ENCODE measurements around the gene MRGPRG.

The MRGPRG gene

DNA sequence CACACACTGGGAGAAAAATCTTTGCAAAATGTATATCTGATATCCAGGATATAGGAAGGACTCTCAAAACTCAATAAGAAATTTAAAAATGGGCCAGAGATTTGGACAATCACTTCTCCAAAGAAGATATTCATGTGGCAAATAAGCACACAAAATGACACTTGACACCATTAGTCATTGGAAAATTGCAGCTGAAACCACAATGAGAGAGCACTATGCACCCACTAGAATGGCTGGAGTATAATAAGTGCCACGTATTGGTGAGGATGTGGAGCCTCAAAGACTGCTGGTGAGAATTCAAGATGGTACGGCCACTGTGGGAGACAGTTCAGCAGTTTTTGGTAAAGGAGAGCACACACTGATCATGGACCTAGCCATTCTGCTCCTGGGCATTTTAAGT is 40.7 kb downstream of the MRGPRG start:
- TF ChIP-seq, protein P1, sequence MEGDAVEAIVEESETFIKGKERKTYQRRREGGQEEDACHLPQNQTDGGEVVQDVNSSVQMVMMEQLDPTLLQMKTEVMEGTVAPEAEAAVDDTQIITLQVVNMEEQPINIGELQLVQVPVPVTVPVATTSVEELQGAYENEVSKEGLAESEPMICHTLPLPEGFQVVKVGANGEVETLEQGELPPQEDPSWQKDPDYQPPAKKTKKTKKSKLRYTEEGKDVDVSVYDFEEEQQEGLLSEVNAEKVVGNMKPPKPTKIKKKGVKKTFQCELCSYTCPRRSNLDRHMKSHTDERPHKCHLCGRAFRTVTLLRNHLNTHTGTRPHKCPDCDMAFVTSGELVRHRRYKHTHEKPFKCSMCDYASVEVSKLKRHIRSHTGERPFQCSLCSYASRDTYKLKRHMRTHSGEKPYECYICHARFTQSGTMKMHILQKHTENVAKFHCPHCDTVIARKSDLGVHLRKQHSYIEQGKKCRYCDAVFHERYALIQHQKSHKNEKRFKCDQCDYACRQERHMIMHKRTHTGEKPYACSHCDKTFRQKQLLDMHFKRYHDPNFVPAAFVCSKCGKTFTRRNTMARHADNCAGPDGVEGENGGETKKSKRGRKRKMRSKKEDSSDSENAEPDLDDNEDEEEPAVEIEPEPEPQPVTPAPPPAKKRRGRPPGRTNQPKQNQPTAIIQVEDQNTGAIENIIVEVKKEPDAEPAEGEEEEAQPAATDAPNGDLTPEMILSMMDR (conservative IDR thresholded peaks at IDR 0.05), result no peak
- no peak for TF ChIP-seq ZFX (IDR thresholded peaks at IDR 0.05)
- no peak overlapping the region for H3K27ac ChIP-seq

DNA sequence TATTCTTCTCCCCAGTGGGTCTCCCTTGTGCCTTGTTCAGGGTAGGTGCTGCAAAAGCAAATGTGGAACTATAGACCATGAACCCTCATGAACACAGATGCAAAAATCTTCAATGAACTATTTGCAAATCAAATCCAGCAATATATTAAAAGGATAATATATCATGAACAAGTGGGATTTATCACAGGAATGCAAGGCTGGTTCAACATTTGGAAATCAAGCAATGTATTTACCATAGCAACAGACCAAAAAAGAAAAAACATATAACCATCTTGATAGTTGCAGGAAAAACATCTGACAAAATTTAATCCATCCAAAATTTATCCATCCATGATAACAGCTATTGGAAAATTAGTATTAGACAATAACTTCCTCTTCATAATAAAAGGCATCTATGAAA is 42.1 kb downstream of the MRGPRG start:
- no peak overlapping the region for H3K27ac ChIP-seq
- no peak for TF ChIP-seq ZFX (IDR thresholded peaks at IDR 0.05)
- TF ChIP-seq, protein P1 (conservative IDR thresholded peaks at IDR 0.05), result no peak

DNA sequence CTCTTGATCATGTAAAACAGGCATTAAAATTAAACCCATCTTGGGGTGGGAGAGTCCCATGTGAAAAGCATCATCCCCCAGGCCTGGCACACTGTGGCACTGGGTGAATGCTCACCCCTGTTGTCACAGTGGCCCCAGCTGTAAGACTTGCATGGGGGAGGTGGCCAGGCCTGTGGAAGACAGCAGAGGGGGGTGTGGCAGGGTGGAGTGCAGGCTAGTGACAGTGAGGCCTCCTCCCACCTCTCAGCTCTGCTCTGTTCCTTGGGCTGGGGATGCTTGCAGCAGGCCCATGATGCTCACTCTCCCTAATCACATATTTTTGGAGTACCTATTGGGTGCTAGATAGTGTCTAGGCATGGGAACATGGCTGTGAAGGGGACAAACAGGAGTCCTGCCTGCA is 43.4 kb downstream of the MRGPRG start:
- H3K27ac ChIP-seq, result no peak overlapping the region
- TF ChIP-seq, protein P1 (conservative IDR thresholded peaks at IDR 0.05), result no peak
- no peak for TF ChIP-seq ZFX (IDR thresholded peaks at IDR 0.05)

DNA sequence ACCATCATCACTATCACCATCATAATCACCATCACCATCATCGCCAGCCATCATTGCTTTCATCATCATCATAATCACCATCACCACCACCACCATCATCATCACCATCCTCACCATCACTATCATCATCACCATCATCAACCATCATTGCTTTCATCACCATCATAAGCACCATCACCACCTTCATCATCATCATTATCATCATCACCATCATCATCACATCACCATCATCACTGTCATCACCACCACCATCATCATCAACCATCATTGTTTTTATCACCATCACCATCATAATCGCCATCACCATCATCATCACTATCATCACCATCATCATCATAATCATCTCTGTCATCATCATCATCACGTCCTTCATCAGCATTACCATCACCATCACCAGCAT is 44.2 kb downstream of the MRGPRG start:
- H3K27ac ChIP-seq, result no peak overlapping the region
- TF ChIP-seq, protein P1 (conservative IDR thresholded peaks at IDR 0.05), result no peak
- no peak for TF ChIP-seq ZFX (IDR thresholded peaks at IDR 0.05)

DNA sequence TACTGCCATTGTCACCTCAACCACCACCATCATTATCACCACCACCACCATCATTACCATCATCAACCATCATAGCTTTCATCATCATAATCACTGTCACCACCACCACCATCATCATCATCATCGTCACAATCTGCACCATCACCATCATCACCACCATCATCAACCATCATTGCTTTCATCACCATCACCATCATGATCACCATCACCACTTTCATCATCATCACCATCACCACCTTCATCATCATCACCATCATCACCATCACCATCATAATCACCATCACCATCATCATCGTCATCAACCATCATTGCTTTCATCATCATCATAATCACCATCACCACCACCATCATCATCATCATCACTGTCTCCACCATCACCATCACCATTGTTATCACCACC is 44.8 kb downstream of the MRGPRG start:
- H3K27ac ChIP-seq, result no peak overlapping the region
- TF ChIP-seq, protein P1 (conservative IDR thresholded peaks at IDR 0.05), result no peak
- no peak for TF ChIP-seq ZFX (IDR thresholded peaks at IDR 0.05)

DNA sequence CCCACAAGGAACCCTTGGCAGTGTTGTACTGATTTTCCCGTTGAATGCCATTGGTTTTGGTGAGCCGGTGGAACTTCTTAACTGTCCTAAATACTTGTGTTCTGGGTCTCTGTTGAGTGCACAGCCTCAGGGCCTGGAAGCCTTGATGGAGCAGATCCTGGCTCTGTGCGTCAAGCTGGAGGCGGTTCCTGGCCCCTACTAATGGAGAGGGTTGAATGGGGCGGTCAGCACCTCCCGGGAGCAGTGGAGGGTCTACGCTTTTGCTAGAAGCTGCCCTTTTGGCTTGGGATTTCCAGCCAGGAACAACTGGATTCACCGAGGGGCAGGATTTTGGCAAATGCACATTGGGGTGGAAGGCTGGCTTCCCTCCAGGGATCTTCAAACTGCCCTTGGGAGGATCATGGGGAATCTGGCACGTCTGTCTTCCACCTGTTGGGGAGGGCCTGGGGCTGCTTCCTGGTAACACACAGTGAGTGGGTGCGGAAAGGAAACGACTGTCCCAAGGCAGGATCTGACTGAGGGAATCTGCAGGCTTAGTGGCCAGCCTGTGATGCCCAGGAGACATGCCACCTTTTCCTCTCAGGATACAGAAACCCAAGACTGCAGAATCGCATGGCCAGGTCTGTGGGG is 46.6 kb downstream of the MRGPRG start:
- H3K27ac ChIP-seq, result no peak overlapping the region
- TF ChIP-seq ZFX (IDR thresholded peaks at IDR 0.05), result no peak
- TF ChIP-seq, protein P1 (conservative IDR thresholded peaks at IDR 0.05), result no peak

DNA sequence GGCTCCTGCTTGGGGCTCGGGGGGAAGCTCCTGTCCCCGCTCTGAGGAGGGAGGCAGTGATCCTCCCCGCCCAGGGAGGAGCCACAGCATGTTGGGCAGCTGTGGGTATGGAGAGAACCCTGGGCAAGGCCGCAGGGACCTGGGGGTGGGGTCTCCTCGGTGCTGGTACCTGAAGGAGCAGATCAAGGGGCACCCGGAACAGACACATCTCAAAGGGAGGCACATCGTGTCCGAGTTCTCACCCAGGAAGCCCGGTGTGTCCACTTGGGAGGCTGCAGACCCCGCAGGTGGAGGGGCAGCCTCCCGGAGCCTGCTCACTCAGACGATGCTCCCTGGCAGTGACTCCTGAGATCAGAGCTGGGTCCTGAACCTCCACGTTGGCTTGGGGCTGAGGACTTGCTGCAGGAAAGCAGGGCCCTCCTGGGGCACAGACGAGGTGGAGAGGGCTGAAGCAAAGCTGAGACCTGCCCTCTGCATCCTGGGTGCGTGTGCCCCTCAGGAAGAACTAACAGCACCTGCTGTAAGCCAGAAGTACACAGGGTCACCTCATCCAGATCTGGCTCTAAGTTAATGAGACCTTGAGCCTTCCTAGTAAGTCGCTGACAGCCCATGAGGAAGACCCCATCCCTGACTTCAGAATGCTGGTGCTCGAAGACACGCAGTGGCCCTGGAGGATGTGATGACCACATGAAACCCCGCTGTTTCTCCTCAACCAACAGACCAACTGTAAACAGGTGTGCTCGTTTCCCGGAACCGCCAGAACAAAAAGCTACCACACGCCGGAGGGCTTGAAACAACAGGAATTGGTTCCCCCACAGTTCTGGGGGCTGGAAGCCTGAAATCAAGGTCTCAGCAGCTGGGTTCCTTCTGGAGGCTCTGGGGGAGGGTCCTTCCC is 47.6 kb downstream of the MRGPRG start:
- TF ChIP-seq, protein P1 (conservative IDR thresholded peaks at IDR 0.05), result no peak
- TF ChIP-seq ZFX (IDR thresholded peaks at IDR 0.05), result no peak
- H3K27ac ChIP-seq, result no peak overlapping the region

Measured in C4-2B (cell line).